CD4-positive, CD25-positive, alpha-beta regulatory T cell (primary cell): ENCODE results near the gene STAM2. TPM values are rescaled to one million over a fixed set of nuclear protein-coding genes. Genes with fewer than 3 reads are reported as not detected.

ENCODE experiments used
- ATAC-seq, 2 donors: fragments of 150-1000 bp; cut with Tn5 transposase; one replicate each; pipeline ENCODE4 v1.10.0; 2021; ENCODE audit warnings: low read depth in 2 of 2, moderate number of reproducible peaks in 2 of 2, moderate library complexity in 1 of 2
- DNase-seq, 3 donors: peaks; one replicate each; pipeline versions ENCODE4 v3.0.0 to v3.0.0-alpha.2; 2012 to 2022; ENCODE audit warnings: mixed read lengths in 1 of 3
- H3K27ac ChIP-seq: one replicate; pipeline ENCODE4 v1.7.0; 2013; ENCODE audit warnings: mild to moderate bottlenecking, low read length; ENCODE audit not compliant: insufficient read depth, poor library complexity, severe bottlenecking
- H3K27me3 ChIP-seq: one replicate; pipeline ENCODE4 v1.7.0; 2013; ENCODE audit warnings: low read length; ENCODE audit not compliant: control insufficient read depth, insufficient read depth
- H3K36me3 ChIP-seq: one replicate; pipeline ENCODE4 v1.7.0; 2013; ENCODE audit warnings: mild to moderate bottlenecking, low read length, moderate library complexity; ENCODE audit not compliant: control insufficient read depth, insufficient read depth
- H3K4me1 ChIP-seq: 2 replicates; pipeline ENCODE4 v1.7.0; 2013; ENCODE audit warnings: mild to moderate bottlenecking, low read length; ENCODE audit not compliant: insufficient read depth, control insufficient read depth, poor library complexity, severe bottlenecking
- H3K4me3 ChIP-seq: one replicate; pipeline ENCODE4 v1.7.0; 2013; ENCODE audit warnings: low read depth, mild to moderate bottlenecking, low read length, moderate library complexity
- H3K9me3 ChIP-seq, 2 experiments: 1 replicate in 1 of 2; 2 replicates in 1 of 2; pipeline ENCODE4 v1.7.0; 2013; ENCODE audit warnings: low read length in 2 of 2, mild to moderate bottlenecking in 1 of 2, moderate library complexity in 1 of 2; ENCODE audit not compliant: control insufficient read depth in 2 of 2
- H3K27ac Mint-ChIP-seq, 3 donors: one replicate each; pipeline ENCODE4 v1.8.0; 2020 to 2022; ENCODE audit warnings: mild to moderate bottlenecking in 3 of 3, mixed read lengths in 3 of 3, moderate library complexity in 2 of 3
- H3K27me3 Mint-ChIP-seq: one replicate; pipeline ENCODE4 v1.8.0; 2022; ENCODE audit warnings: mild to moderate bottlenecking, mixed read lengths
- H3K36me3 Mint-ChIP-seq: one replicate; pipeline ENCODE4 v1.8.0; 2020; ENCODE audit warnings: mixed read lengths
- H3K4me1 Mint-ChIP-seq, 4 donors: one replicate each; pipeline ENCODE4 v1.8.0; 2020 to 2022; ENCODE audit warnings: mixed read lengths in 4 of 4, mild to moderate bottlenecking in 1 of 4
- H3K4me3 Mint-ChIP-seq, 4 donors: one replicate each; pipeline ENCODE4 v1.8.0; 2020 to 2022; ENCODE audit warnings: mild to moderate bottlenecking in 4 of 4, mixed read lengths in 4 of 4, moderate library complexity in 3 of 4
- H3K9me3 Mint-ChIP-seq, 7 donors: one replicate each; pipeline ENCODE4 v1.8.0; 2020 to 2022; ENCODE audit warnings: mixed read lengths in 7 of 7, mild to moderate bottlenecking in 3 of 7, moderate library complexity in 2 of 7
- polyA plus RNA-seq, 4 donors: library from polyadenylated mRNA; unstranded; fragments of 300-500 nt; fragmentation: Illumina TruSeq; gene quantifications; one replicate each; pipeline ENCODE4 v1.2.3, GENCODE V29; 2021
- total RNA-seq: library from RNA; stranded (reverse); gene quantifications from one replicate; pipeline ENCODE4 v1.2.3, GENCODE V29; 2022

STAM2 gene
- total and polyA plus RNA-seq, 5 donors from 2014 or later, result 4.6 to 13.4 (median 7.3) TPM

- Mint-ChIP-seq H3K27me3 (peaks cover 59% of the 10 kb centered on the region), H3K9me3 (no peaks in the 10 kb centered on the region), H3K4me1 (peaks cover 0 to 18% (median 9%) of the 10 kb centered on the region in 4 donors), H3K27ac (no peak overlapping the region), H3K36me3 (no peaks in the 10 kb centered on the region), H3K4me3 (no peak overlapping the region)
- Histone ChIP-seq H3K27ac (no peak overlapping the region), H3K36me3 (no peaks in the 10 kb centered on the region), H3K9me3 (no peaks in the 10 kb centered on the region), H3K27me3 (peaks cover 43% of the 10 kb centered on the region), H3K4me3 (no peak overlapping the region), H3K4me1 (peaks cover 19% of the 10 kb centered on the region)
- DNase-seq, result no peak
- no peak for ATAC-seq
Observed at GRCh38 chr2:152100961-152101360, 74.6 kb downstream of the STAM2 start.

- H3K9me3 ChIP-seq, result no peaks in the 10 kb centered on the region
- Mint-ChIP-seq H3K9me3 (no peaks in the 10 kb centered on the region), H3K36me3 (no peaks in the 10 kb centered on the region), H3K4me3 (peak overlapping the region; percentile 78 to 85 (median 82)), H3K4me1 (peaks cover 0 to 18% (median 9%) of the 10 kb centered on the region in 4 donors), H3K27ac (no peak overlapping the region), H3K27me3 (peaks cover 71% of the 10 kb centered on the region)
- no peak overlapping the region for H3K4me3 ChIP-seq
- H3K27ac ChIP-seq, result no peak overlapping the region
- H3K36me3 ChIP-seq, result no peaks in the 10 kb centered on the region
- DNase-seq (no peak), ATAC-seq (peak in 1 of 2 donors; percentile 31)
- H3K27me3 ChIP-seq, result peaks cover 55% of the 10 kb centered on the region
- H3K4me1 ChIP-seq, result peaks cover 19% of the 10 kb centered on the region
Observed at GRCh38 chr2:152099367-152100050, 76.1 kb downstream of the STAM2 start.

GRCh38 chr2:152098496-152099366, 76.8 kb downstream of the STAM2 start, which contains the start of gene CACNB4:
CACNB4 (minus strand) TSS chr2:152099044.
- Histone ChIP-seq H3K27ac (no peak within 1 kb of the TSS), H3K4me1 (peaks cover 19% of the 10 kb centered on the region), H3K4me3 (peak within 1 kb of the TSS; percentile 26), H3K36me3 (no peaks in the 10 kb centered on the region), H3K27me3 (peaks cover 55% of the 10 kb centered on the region), H3K9me3 (no peaks in the 10 kb centered on the region)
- H3K9me3 Mint-ChIP-seq, result no peaks in the 10 kb centered on the region
- peaks cover 72% of the 10 kb centered on the region for H3K27me3 Mint-ChIP-seq
- peak in 1 of 2 donors; percentile 31 for ATAC-seq
- H3K4me3 Mint-ChIP-seq, result peak within 1 kb of the TSS; percentile 81 to 85 (median 83)
- no peak for DNase-seq
- H3K4me1 Mint-ChIP-seq, result peaks cover 0 to 18% (median 9%) of the 10 kb centered on the region in 4 donors
- H3K36me3 Mint-ChIP-seq, result no peaks in the 10 kb centered on the region
- H3K27ac Mint-ChIP-seq, result no peak within 1 kb of the TSS

- Mint-ChIP-seq H3K27me3 (peaks cover 72% of the 10 kb centered on the region), H3K36me3 (no peaks in the 10 kb centered on the region), H3K4me1 (peaks cover 0 to 18% (median 9%) of the 10 kb centered on the region in 4 donors), H3K9me3 (no peaks in the 10 kb centered on the region), H3K27ac (no peak overlapping the region), H3K4me3 (peak overlapping the region; percentile 55 to 82 (median 81))
- H3K4me3 ChIP-seq, result peak overlapping the region; percentile 26
- peaks cover 55% of the 10 kb centered on the region for H3K27me3 ChIP-seq
- no peaks in the 10 kb centered on the region for H3K36me3 ChIP-seq
- peaks cover 19% of the 10 kb centered on the region for H3K4me1 ChIP-seq
- ATAC-seq, result peak in 1 of 2 donors; percentile 11
- no peaks in the 10 kb centered on the region for H3K9me3 ChIP-seq
- DNase-seq, result no peak
- no peak overlapping the region for H3K27ac ChIP-seq
Observed at GRCh38 chr2:152097801-152098495, 77.6 kb downstream of the STAM2 start.

- Mint-ChIP-seq H3K36me3 (no peaks in the 10 kb centered on the region), H3K4me3 (peak overlapping the region; percentile 55 to 82 (median 81)), H3K27me3 (peaks cover 66% of the 10 kb centered on the region), H3K27ac (no peak overlapping the region), H3K9me3 (no peaks in the 10 kb centered on the region), H3K4me1 (peaks cover 0 to 18% (median 9%) of the 10 kb centered on the region in 4 donors)
- Histone ChIP-seq H3K4me3 (peak overlapping the region; percentile 26), H3K27ac (no peak overlapping the region), H3K9me3 (no peaks in the 10 kb centered on the region), H3K4me1 (peaks cover 19% of the 10 kb centered on the region), H3K36me3 (no peaks in the 10 kb centered on the region), H3K27me3 (peaks cover 56% of the 10 kb centered on the region)
- DNase-seq (no peak), ATAC-seq (no peak)
Observed at GRCh38 chr2:152097290-152097800, 78.2 kb downstream of the STAM2 start.

GRCh38 chr2:152095146-152095545, 80.4 kb downstream of the STAM2 start:
- Histone ChIP-seq H3K4me3 (no peak overlapping the region), H3K4me1 (peaks cover 19% of the 10 kb centered on the region), H3K27me3 (peaks cover 37% of the 10 kb centered on the region), H3K36me3 (no peaks in the 10 kb centered on the region), H3K9me3 (no peaks in the 10 kb centered on the region), H3K27ac (no peak overlapping the region)
- Mint-ChIP-seq H3K4me3 (no peak overlapping the region), H3K36me3 (no peaks in the 10 kb centered on the region), H3K27me3 (peaks cover 65% of the 10 kb centered on the region), H3K9me3 (no peaks in the 10 kb centered on the region), H3K27ac (no peak overlapping the region), H3K4me1 (peaks cover 0 to 18% (median 9%) of the 10 kb centered on the region in 4 donors)
- DNase-seq (no peak), ATAC-seq (no peak)

- Mint-ChIP-seq H3K9me3 (no peaks in the 10 kb centered on the region), H3K27ac (no peak overlapping the region), H3K36me3 (no peaks in the 10 kb centered on the region), H3K4me3 (no peak overlapping the region), H3K4me1 (peaks cover 0 to 9% (median 5%) of the 10 kb centered on the region in 4 donors), H3K27me3 (peaks cover 57% of the 10 kb centered on the region)
- ATAC-seq (no peak), DNase-seq (no peak)
- H3K9me3 ChIP-seq, result no peaks in the 10 kb centered on the region
- H3K36me3 ChIP-seq, result no peaks in the 10 kb centered on the region
- peaks cover 14% of the 10 kb centered on the region for H3K4me1 ChIP-seq
- H3K4me3 ChIP-seq, result no peak overlapping the region
- peaks cover 26% of the 10 kb centered on the region for H3K27me3 ChIP-seq
- no peak overlapping the region for H3K27ac ChIP-seq
Observed at GRCh38 chr2:152094014-152094413, 81.5 kb downstream of the STAM2 start.
